ENCODE measurements around the gene MKI67.

MKI67 gene

DNA sequence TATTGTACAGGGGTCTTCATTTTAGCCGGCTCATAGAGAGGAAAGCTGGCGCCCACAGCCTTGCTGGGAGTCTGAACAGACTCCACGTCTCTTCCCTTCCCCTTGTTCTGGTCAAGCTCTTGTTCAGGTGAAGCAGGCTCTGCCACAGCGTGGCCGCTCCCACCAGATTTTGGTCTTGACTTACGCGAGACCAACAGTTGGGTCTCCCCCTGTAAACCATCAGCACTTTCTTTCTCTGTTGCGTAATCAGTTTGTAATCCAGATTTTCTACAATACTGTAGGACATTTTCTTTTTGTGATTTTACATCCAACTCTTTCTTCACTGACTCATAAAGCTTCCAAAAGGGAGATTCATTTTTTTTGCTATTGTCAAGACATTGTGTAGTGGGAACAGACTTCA, 10.9 kb downstream of the MKI67 start:
- no peak overlapping the region for H3K27ac ChIP-seq
- no peak for TF ChIP-seq CTCF (IDR thresholded peaks at IDR 0.05)
- H3K36me3 ChIP-seq (ENCODE audit: control insufficient read depth, insufficient read depth, low read length), result no peaks in the 10 kb centered on the region
- no peaks in the 10 kb centered on the region for H3K4me1 ChIP-seq
- no peak overlapping the region for H2AFZ ChIP-seq
- no peak overlapping the region for H3K9ac ChIP-seq
- no peak overlapping the region for H3K4me3 ChIP-seq (ENCODE audit: low read depth, low read length)
- H3K27me3 ChIP-seq (ENCODE audit: control insufficient read depth, insufficient read depth, low read length), result no peaks in the 10 kb centered on the region
- no peaks in the 10 kb centered on the region for H3K79me2 ChIP-seq
- H3K9me3 ChIP-seq (ENCODE audit: control insufficient read depth, low read length), result no peaks in the 10 kb centered on the region
- H3K4me2 ChIP-seq (ENCODE audit: low read length), result no peak overlapping the region

DNA sequence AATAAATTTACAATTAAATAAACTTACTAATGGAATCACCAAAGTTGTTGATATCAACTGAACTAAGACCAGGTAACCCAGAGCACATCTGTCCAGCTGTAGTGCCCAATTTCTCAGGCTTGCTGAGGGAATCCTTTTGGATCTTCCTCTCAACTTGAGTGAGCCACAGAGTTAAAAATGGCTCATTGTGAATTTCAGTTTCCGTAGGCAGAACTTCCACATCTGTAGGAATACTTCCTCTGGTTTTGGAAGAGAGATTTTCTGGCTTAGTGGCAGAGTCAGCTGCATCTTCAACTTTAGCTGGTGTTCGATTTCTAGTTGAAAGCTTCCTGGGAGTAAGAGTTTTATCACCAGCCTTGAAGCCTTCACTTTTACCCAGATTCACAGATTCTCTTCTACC, 11.3 kb downstream of the MKI67 start:
- Histone ChIP-seq H3K79me2 (no peaks in the 10 kb centered on the region), H3K9ac (no peak overlapping the region), H3K4me3 (ENCODE audit: low read depth, low read length) (no peak overlapping the region), H3K36me3 (ENCODE audit: control insufficient read depth, insufficient read depth, low read length) (no peaks in the 10 kb centered on the region), H3K9me3 (ENCODE audit: control insufficient read depth, low read length) (no peaks in the 10 kb centered on the region), H3K4me1 (no peaks in the 10 kb centered on the region), H3K27me3 (ENCODE audit: control insufficient read depth, insufficient read depth, low read length) (no peaks in the 10 kb centered on the region), H3K27ac (no peak overlapping the region), H2AFZ (no peak overlapping the region), H3K4me2 (ENCODE audit: low read length) (no peak overlapping the region)
- no peak for TF ChIP-seq CTCF (IDR thresholded peaks at IDR 0.05)

- no peak overlapping the region for H2AFZ ChIP-seq
- no peak overlapping the region for H3K4me2 ChIP-seq (ENCODE audit: low read length)
- H3K9ac ChIP-seq, result no peak overlapping the region
- H3K36me3 ChIP-seq (ENCODE audit: control insufficient read depth, insufficient read depth, low read length), result no peaks in the 10 kb centered on the region
- no peak overlapping the region for H3K27ac ChIP-seq
- no peaks in the 10 kb centered on the region for H3K9me3 ChIP-seq (ENCODE audit: control insufficient read depth, low read length)
- H3K4me1 ChIP-seq, result no peaks in the 10 kb centered on the region
- TF ChIP-seq CTCF (IDR thresholded peaks at IDR 0.05), result no peak
- no peaks in the 10 kb centered on the region for H3K27me3 ChIP-seq (ENCODE audit: control insufficient read depth, insufficient read depth, low read length)
- no peaks in the 10 kb centered on the region for H3K79me2 ChIP-seq
- H3K4me3 ChIP-seq (ENCODE audit: low read depth, low read length), result no peak overlapping the region
These were observed 13.2 kb downstream of the MKI67 start for GRCh38 chr10:128113026-128113425.

GRCh38 chr10:128111696-128112095, 14.5 kb downstream of the MKI67 start:
- no peak for TF ChIP-seq CTCF (IDR thresholded peaks at IDR 0.05)
- Histone ChIP-seq H3K4me1 (no peaks in the 10 kb centered on the region), H3K9ac (no peak overlapping the region), H3K9me3 (ENCODE audit: control insufficient read depth, low read length) (no peaks in the 10 kb centered on the region), H2AFZ (no peak overlapping the region), H3K36me3 (ENCODE audit: control insufficient read depth, insufficient read depth, low read length) (no peaks in the 10 kb centered on the region), H3K79me2 (no peaks in the 10 kb centered on the region), H3K4me2 (ENCODE audit: low read length) (no peak overlapping the region), H3K27me3 (ENCODE audit: control insufficient read depth, insufficient read depth, low read length) (no peaks in the 10 kb centered on the region), H3K27ac (no peak overlapping the region), H3K4me3 (ENCODE audit: low read depth, low read length) (no peak overlapping the region)

DNA sequence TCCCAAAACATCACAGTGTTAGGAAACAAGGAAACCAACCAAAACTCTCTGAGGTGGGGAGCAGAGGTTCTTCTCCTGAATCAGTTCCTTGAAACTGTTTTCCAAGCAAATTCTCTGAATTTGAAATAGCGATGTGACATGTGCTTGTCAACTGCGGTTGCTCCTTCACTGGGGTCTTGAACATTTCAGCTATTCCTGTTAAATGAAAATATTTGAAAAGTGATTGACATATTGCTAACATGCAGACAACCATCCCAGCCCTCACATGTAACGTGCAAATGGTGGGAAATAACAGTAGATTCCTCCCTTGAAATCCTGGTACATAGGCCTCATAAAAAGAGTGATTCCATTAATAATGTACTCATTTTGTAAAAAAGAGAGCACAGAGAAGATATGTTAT, 15.9 kb downstream of the MKI67 start:
- H3K4me1 ChIP-seq, result no peaks in the 10 kb centered on the region
- no peak overlapping the region for H3K27ac ChIP-seq
- H3K79me2 ChIP-seq, result no peaks in the 10 kb centered on the region
- H3K9me3 ChIP-seq (ENCODE audit: control insufficient read depth, low read length), result no peaks in the 10 kb centered on the region
- no peak for TF ChIP-seq CTCF (IDR thresholded peaks at IDR 0.05)
- H3K4me2 ChIP-seq (ENCODE audit: low read length), result no peak overlapping the region
- no peak overlapping the region for H2AFZ ChIP-seq
- H3K9ac ChIP-seq, result no peak overlapping the region
- no peaks in the 10 kb centered on the region for H3K27me3 ChIP-seq (ENCODE audit: control insufficient read depth, insufficient read depth, low read length)
- no peak overlapping the region for H3K4me3 ChIP-seq (ENCODE audit: low read depth, low read length)
- H3K36me3 ChIP-seq (ENCODE audit: control insufficient read depth, insufficient read depth, low read length), result no peaks in the 10 kb centered on the region
